Tibial artery (tissue), 4 donors: ENCODE results near the gene NUP210L.

Experiments used
- DNase-seq, 2 donors: peaks; one replicate each; pipeline ENCODE4 v3.0.0-alpha.2; 2019
- H3K27ac ChIP-seq, 2 donors: fragments of 200-600 bp; sonication (generic) in 1 of 2; 1 replicate in 1 of 2; 2 replicates in 1 of 2; pipeline ENCODE4 v1.5.1; 2018 to 2019; ENCODE audit warnings: mild to moderate bottlenecking in 1 of 2
- H3K27me3 ChIP-seq, 2 donors: fragments of 200-600 bp; sonication (generic) in 1 of 2; one replicate each; pipeline versions ENCODE4 v1.5.1 to v1.6.0; 2016 to 2019
- H3K36me3 ChIP-seq, 3 donors: fragments of 200-600 bp; sonication (generic) in 2 of 3; one replicate each; pipeline ENCODE4 v1.5.1; 2016 to 2019; ENCODE audit warnings: mild to moderate bottlenecking in 2 of 3
- H3K4me1 ChIP-seq, 4 donors: fragments of 200-600 bp; sonication (generic) in 2 of 4; 1 replicate in 3 of 4; 2 replicates in 1 of 4; pipeline ENCODE4 v1.5.1; 2016 to 2019
- H3K4me3 ChIP-seq, 2 donors: fragments of 200-600 bp; sonication (generic) in 1 of 2; 1 replicate in 1 of 2; 2 replicates in 1 of 2; pipeline ENCODE4 v1.5.1; 2018 to 2019; ENCODE audit warnings: mild to moderate bottlenecking in 2 of 2
- H3K9me3 ChIP-seq, 3 donors: fragments of 200-600 bp; sonication (generic) in 1 of 3; one replicate each; pipeline ENCODE4 v1.5.1; 2016 to 2019
- CTCF ChIP-seq, 2 experiments: fragments of 200-600 bp in 1 of 2; fragments of 450-650 bp in 1 of 2; IDR thresholded peaks; one replicate each; pipeline ENCODE4 v1.5.1; 2017 to 2019; ENCODE audit warnings: antibody characterized with exemption in 2 of 2, mild to moderate bottlenecking in 1 of 2, moderate library complexity in 1 of 2
- intact Hi-C: fragments of 100-400 bp; cut with DNase I; formaldehyde crosslinking; loops from one replicate; pipeline ENCODE4 v1.15.0; 2023; ENCODE audit warnings: low total_unique reads

The NUP210L gene

GRCh38 chr1:153978274-153978909, 176.5 kb downstream of the NUP210L start:
- H3K27ac ChIP-seq = peak overlapping the region; percentile 95 to 97
- H3K36me3 ChIP-seq = peaks cover 14 to 62% (median 45%) of the 10 kb centered on the region in 3 donors
- DNase-seq = no peak
- peak overlapping the region; percentile 95 to 99 for H3K4me3 ChIP-seq
- no peaks in the 10 kb centered on the region for H3K9me3 ChIP-seq
- intact Hi-C loops = loop anchor here (10.0 kb wide), 1 partner anchor 54 kb away; the partner anchor contains the start of gene GATAD2B
- TF ChIP-seq CTCF (IDR thresholded peaks at IDR 0.05) = no peak
- H3K27me3 ChIP-seq = no peaks in the 10 kb centered on the region
- H3K4me1 ChIP-seq = peaks cover 0 to 23% (median 16%) of the 10 kb centered on the region in 4 donors

- Histone ChIP-seq H3K9me3 (no peaks in the 10 kb centered on the region), H3K27ac (peak within 1 kb of the TSS; percentile 95 to 97), H3K27me3 (no peaks in the 10 kb centered on the region), H3K4me1 (peaks cover 0 to 23% (median 16%) of the 10 kb centered on the region in 4 donors), H3K36me3 (peaks cover 14 to 62% (median 41%) of the 10 kb centered on the region in 3 donors), H3K4me3 (peak within 1 kb of the TSS; percentile 95 to 99)
- TF ChIP-seq CTCF (IDR thresholded peaks at IDR 0.05) = no peak
- peak; percentile 92 to 95 for DNase-seq
- intact Hi-C loops = loop anchor here (10.0 kb wide), 1 partner anchor 53 kb away; the partner anchor contains the start of gene GATAD2B
Measured at GRCh38 chr1:153977250-153978240, 177.3 kb downstream of the NUP210L start, which contains the start of gene JTB. JTB (minus strand) TSS chr1:153977674; CDS start chr1:153977252, 422 bp downstream.

GRCh38 chr1:153976819-153977249, 178.0 kb downstream of the NUP210L start:
- Histone ChIP-seq H3K27ac (peak overlapping the region; percentile 95 to 97), H3K9me3 (no peaks in the 10 kb centered on the region), H3K27me3 (no peaks in the 10 kb centered on the region), H3K4me3 (peak overlapping the region; percentile 95 to 99), H3K4me1 (peaks cover 0 to 23% (median 16%) of the 10 kb centered on the region in 4 donors), H3K36me3 (peaks cover 14 to 59% (median 34%) of the 10 kb centered on the region in 3 donors)
- TF ChIP-seq CTCF (IDR thresholded peaks at IDR 0.05) = no peak
- no peak for DNase-seq
- intact Hi-C loops = loop anchor here (10.0 kb wide), 1 partner anchor 52 kb away; the partner anchor contains the start of gene GATAD2B

GRCh38 chr1:153973525-153973924, 181.3 kb downstream of the NUP210L start:
- intact Hi-C loops = loop anchor here (10.0 kb wide), 1 partner anchor 49 kb away; the partner anchor contains the start of gene GATAD2B
- peaks cover 0 to 30% (median 17%) of the 10 kb centered on the region in 4 donors for H3K4me1 ChIP-seq
- no peaks in the 10 kb centered on the region for H3K9me3 ChIP-seq
- H3K27ac ChIP-seq = no peak overlapping the region
- no peak for TF ChIP-seq CTCF (IDR thresholded peaks at IDR 0.05)
- no peak for DNase-seq
- no peak overlapping the region for H3K4me3 ChIP-seq
- no peaks in the 10 kb centered on the region for H3K27me3 ChIP-seq
- H3K36me3 ChIP-seq = peaks cover 14 to 40% (median 28%) of the 10 kb centered on the region in 3 donors

GRCh38 chr1:153973071-153973470, 181.8 kb downstream of the NUP210L start:
- Histone ChIP-seq H3K4me1 (peaks cover 0 to 30% (median 20%) of the 10 kb centered on the region in 4 donors), H3K27ac (no peak overlapping the region), H3K27me3 (no peaks in the 10 kb centered on the region), H3K9me3 (no peaks in the 10 kb centered on the region), H3K4me3 (no peak overlapping the region), H3K36me3 (peaks cover 14 to 40% (median 28%) of the 10 kb centered on the region in 3 donors)
- DNase-seq = no peak
- intact Hi-C loops = loop anchor here (10.0 kb wide), 1 partner anchor 48 kb away; the partner anchor contains the start of gene GATAD2B
- TF ChIP-seq CTCF (IDR thresholded peaks at IDR 0.05) = no peak
